ENCODE results near the gene GNAS.

DNA sequence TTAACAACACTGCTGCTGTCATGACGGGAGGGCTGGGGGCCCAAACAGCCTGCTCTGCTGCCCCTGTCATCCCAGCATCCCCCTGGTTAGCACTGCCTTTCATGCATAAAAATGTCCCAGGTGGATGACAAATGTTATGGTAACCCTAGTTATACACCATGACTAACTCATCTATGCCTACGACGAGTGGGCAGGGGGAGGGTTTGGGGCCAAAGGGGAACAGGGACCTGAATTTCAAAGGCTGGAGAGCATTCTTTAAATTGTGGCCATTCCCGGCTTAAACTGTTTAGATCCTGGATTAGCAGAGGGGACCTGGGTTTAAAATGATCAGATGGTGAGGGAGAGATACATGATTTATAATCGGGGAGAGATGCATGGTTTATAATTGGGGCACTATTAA is 26.2 kb upstream of the GNAS start:
- TF ChIP-seq, protein P1, sequence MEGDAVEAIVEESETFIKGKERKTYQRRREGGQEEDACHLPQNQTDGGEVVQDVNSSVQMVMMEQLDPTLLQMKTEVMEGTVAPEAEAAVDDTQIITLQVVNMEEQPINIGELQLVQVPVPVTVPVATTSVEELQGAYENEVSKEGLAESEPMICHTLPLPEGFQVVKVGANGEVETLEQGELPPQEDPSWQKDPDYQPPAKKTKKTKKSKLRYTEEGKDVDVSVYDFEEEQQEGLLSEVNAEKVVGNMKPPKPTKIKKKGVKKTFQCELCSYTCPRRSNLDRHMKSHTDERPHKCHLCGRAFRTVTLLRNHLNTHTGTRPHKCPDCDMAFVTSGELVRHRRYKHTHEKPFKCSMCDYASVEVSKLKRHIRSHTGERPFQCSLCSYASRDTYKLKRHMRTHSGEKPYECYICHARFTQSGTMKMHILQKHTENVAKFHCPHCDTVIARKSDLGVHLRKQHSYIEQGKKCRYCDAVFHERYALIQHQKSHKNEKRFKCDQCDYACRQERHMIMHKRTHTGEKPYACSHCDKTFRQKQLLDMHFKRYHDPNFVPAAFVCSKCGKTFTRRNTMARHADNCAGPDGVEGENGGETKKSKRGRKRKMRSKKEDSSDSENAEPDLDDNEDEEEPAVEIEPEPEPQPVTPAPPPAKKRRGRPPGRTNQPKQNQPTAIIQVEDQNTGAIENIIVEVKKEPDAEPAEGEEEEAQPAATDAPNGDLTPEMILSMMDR (IDR thresholded peaks at IDR 0.05 in 2 of 3, conservative IDR thresholded peaks at IDR 0.05 in 1 of 3; ENCODE audit: control insufficient read depth in 2 of 3, extremely low read depth in 1 of 3, insufficient read depth in 1 of 3, low read depth in 3 of 3, low read length in 3 of 3), result no peak
- TF ChIP-seq HDAC2 (IDR thresholded peaks at IDR 0.05) (no peak), NBN (IDR thresholded peaks at IDR 0.05) (no peak)
